ENCODE measurements around the gene GPR155. TPM values are rescaled to one million over a fixed set of nuclear protein-coding genes. Genes with fewer than 3 reads are reported as not detected.
A peak's percentile ranks its signal among the peaks of the same experiment; 100 is the strongest.

Gene GPR155
- total and polyA plus RNA-seq, 9 of the 15 experiments (the other 6 are each of a cell fraction or from before 2014, with no cell fraction given): 0.04 to 0.40 (median 0.11) TPM; not detected in 1

GRCh38 chr2:174486563-174487107 lies at the start of gene GPR155 (continued):
- TF ChIP-seq ZBTB8A (IDR thresholded peaks at IDR 0.05; ENCODE audit: partially characterized antibody): no peak
- no peak for TF ChIP-seq TAF7 (tag; IDR thresholded peaks at IDR 0.05)
- peak; percentile 75 for TF ChIP-seq ZFX (CRISPR knock-in tag; IDR thresholded peaks at IDR 0.05)
- no peak for TF ChIP-seq SPI1 (IDR thresholded peaks at IDR 0.05; ENCODE audit: borderline replicate concordance, low read depth, low read length)
- TF ChIP-seq PHF8 (IDR thresholded peaks at IDR 0.05; ENCODE audit: borderline replicate concordance, low read length): peak; percentile 45; the same call in 1 of the 2 replicates
- TF ChIP-seq, protein P1, sequence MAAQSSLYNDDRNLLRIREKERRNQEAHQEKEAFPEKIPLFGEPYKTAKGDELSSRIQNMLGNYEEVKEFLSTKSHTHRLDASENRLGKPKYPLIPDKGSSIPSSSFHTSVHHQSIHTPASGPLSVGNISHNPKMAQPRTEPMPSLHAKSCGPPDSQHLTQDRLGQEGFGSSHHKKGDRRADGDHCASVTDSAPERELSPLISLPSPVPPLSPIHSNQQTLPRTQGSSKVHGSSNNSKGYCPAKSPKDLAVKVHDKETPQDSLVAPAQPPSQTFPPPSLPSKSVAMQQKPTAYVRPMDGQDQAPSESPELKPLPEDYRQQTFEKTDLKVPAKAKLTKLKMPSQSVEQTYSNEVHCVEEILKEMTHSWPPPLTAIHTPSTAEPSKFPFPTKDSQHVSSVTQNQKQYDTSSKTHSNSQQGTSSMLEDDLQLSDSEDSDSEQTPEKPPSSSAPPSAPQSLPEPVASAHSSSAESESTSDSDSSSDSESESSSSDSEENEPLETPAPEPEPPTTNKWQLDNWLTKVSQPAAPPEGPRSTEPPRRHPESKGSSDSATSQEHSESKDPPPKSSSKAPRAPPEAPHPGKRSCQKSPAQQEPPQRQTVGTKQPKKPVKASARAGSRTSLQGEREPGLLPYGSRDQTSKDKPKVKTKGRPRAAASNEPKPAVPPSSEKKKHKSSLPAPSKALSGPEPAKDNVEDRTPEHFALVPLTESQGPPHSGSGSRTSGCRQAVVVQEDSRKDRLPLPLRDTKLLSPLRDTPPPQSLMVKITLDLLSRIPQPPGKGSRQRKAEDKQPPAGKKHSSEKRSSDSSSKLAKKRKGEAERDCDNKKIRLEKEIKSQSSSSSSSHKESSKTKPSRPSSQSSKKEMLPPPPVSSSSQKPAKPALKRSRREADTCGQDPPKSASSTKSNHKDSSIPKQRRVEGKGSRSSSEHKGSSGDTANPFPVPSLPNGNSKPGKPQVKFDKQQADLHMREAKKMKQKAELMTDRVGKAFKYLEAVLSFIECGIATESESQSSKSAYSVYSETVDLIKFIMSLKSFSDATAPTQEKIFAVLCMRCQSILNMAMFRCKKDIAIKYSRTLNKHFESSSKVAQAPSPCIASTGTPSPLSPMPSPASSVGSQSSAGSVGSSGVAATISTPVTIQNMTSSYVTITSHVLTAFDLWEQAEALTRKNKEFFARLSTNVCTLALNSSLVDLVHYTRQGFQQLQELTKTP (IDR thresholded peaks at IDR 0.05; ENCODE audit: low read depth in 1 of 2, partially characterized antibody in 2 of 2): no peak
- TF ChIP-seq POLR2A (conservative IDR thresholded peaks at IDR 0.05): no peak
- no peak for TF ChIP-seq TBL1XR1 (IDR thresholded peaks at IDR 0.05; ENCODE audit: low read length in 2 of 2)
- TF ChIP-seq TFAP4 (CRISPR knock-in tag; IDR thresholded peaks at IDR 0.05; ENCODE audit: borderline replicate concordance): peak; percentile 63
- no peak for TF ChIP-seq HLTF (IDR thresholded peaks at IDR 0.05)
- TF ChIP-seq FIP1L1 (IDR thresholded peaks at IDR 0.05; ENCODE audit: low read depth, low read length, poor library complexity, severe bottlenecking): peak; percentile 31
- TF ChIP-seq SMARCE1 (IDR thresholded peaks at IDR 0.05): peak; percentile 46; the same call in 1 of the 2 replicates
- TF ChIP-seq GATAD2B (IDR thresholded peaks at IDR 0.05; ENCODE audit: borderline replicate concordance): no peak
- peak; percentile 50 for TF ChIP-seq RBFOX2 (IDR thresholded peaks at IDR 0.05; ENCODE audit: low read depth, low read length)
- peak; percentile 61; the same call in 1 of the 2 replicates for TF ChIP-seq ZNF263 (CRISPR knock-in tag; IDR thresholded peaks at IDR 0.05; ENCODE audit: borderline replicate concordance)
- TF ChIP-seq MAFF (IDR thresholded peaks at IDR 0.05; ENCODE audit: low read length): no peak
- TF ChIP-seq KDM2B (CRISPR knock-in tag; IDR thresholded peaks at IDR 0.05): peak; percentile 29; the same call in 1 of the 2 replicates
- no peak for TF ChIP-seq TRIM25 (IDR thresholded peaks at IDR 0.05; ENCODE audit: borderline replicate concordance)
- TF ChIP-seq TEAD2 (tag; IDR thresholded peaks at IDR 0.05): no peak
- TF ChIP-seq RBBP5 (IDR thresholded peaks at IDR 0.05; ENCODE audit: borderline replicate concordance, insufficient read depth, low read length, poor library complexity, severe bottlenecking): peak; percentile 41
- TF ChIP-seq ASH1L (IDR thresholded peaks at IDR 0.05; ENCODE audit: borderline replicate concordance, low read depth, partially characterized antibody): no peak
- TF ChIP-seq JUND (IDR thresholded peaks at IDR 0.05; ENCODE audit: borderline replicate concordance, low read depth, low read length): no peak
- TF ChIP-seq JUND (tag; IDR thresholded peaks at IDR 0.05; ENCODE audit: borderline replicate concordance, low read depth, low read length): 0 out of 3 replicates have a peak, but pooled peaks have one; percentile 21

Data from K562 (cell line).